PC-3 (cell line): ENCODE data around the gene ANKH. TPM values are rescaled to one million over a fixed set of nuclear protein-coding genes. Genes with fewer than 3 reads are reported as not detected.

Source experiments
- ATAC-seq: fragments of 200-7000 bp; cut with Tn5 transposase; 2 replicates; pipeline ENCODE4 v1.9.1; 2020; ENCODE audit warnings: mild to moderate bottlenecking, moderate library complexity
- BruUV-seq: library from RNA; stranded (reverse); fragments of 400-500 nt; replicated peaks from 2 replicates; lab custom pipeline; 2021; lab: Mats Ljungman, UMichigan
- CTCF ChIA-PET: fragments of 300-600 bp; sonication (Branson Sonifier 250); formaldehyde crosslinking; loops from one replicate; lab custom pipeline; 2022; ENCODE audit warnings: antibody characterized with exemption; lab: Charles Lee
- POLR2A ChIA-PET: fragments of 300-600 bp; sonication (Branson Sonifier 250); formaldehyde crosslinking; loops from one replicate; lab custom pipeline; 2022; ENCODE audit warnings: antibody characterized with exemption; ENCODE audit not compliant: unreplicated experiment; lab: Charles Lee
- DNase-seq: peaks from one replicate; pipeline ENCODE4 v3.0.0-alpha.2; 2015
- H2AFZ ChIP-seq: fragments of 300-600 bp; sonication (generic); 2 replicates; pipeline ENCODE4 v1.6.0; 2016; ENCODE audit warnings: antibody characterized with exemption, low read length
- H3F3A ChIP-seq: fragments of 300-600 bp; sonication (generic); one replicate; pipeline ENCODE4 v1.6.0; 2017; ENCODE audit warnings: antibody characterized with exemption, low read length, control low read depth, mild to moderate bottlenecking; ENCODE audit not compliant: unreplicated experiment
- H3K27ac ChIP-seq: fragments of 300-600 bp; sonication (generic); 2 replicates; pipeline ENCODE4 v1.5.1; 2016; ENCODE audit warnings: mild to moderate bottlenecking, low read length
- H3K27me3 ChIP-seq: fragments of 300-600 bp; sonication (generic); 2 replicates; pipeline ENCODE4 v1.6.1; 2016; ENCODE audit warnings: low read length, mixed read lengths
- H3K36me3 ChIP-seq: fragments of 300-600 bp; sonication (generic); 2 replicates; pipeline ENCODE4 v1.6.1; 2016; ENCODE audit warnings: low read depth, mixed run types, low read length, mixed read lengths
- H3K4me1 ChIP-seq: fragments of 300-600 bp; sonication (generic); 2 replicates; pipeline ENCODE4 v1.5.1; 2016; ENCODE audit warnings: low read length; ENCODE audit not compliant: insufficient read depth
- H3K4me2 ChIP-seq: fragments of 300-600 bp; sonication (generic); 2 replicates; pipeline ENCODE4 v1.6.0; 2016; ENCODE audit warnings: low read length
- H3K4me3 ChIP-seq: fragments of 300-600 bp; sonication (generic); 2 replicates; pipeline ENCODE4 v1.5.1; 2016; ENCODE audit warnings: mild to moderate bottlenecking, low read length, mixed read lengths
- H3K79me2 ChIP-seq: fragments of 300-600 bp; sonication (generic); 2 replicates; pipeline ENCODE4 v1.6.1; 2017; ENCODE audit warnings: low read length, mixed read lengths
- H3K9ac ChIP-seq: fragments of 300-600 bp; sonication (generic); 2 replicates; pipeline ENCODE4 v1.6.0; 2016; ENCODE audit warnings: mild to moderate bottlenecking, low read length
- H3K9me2 ChIP-seq: fragments of 300-600 bp; sonication (generic); replicated peaks from 2 replicates; pipeline ENCODE4 v1.6.1; 2016; ENCODE audit warnings: mixed run types, low read length, mixed read lengths
- H3K9me3 ChIP-seq: fragments of 300-600 bp; sonication (generic); 2 replicates; pipeline ENCODE4 v1.6.1; 2016; ENCODE audit warnings: low read length, mixed read lengths
- H4K20me1 ChIP-seq: fragments of 300-600 bp; sonication (generic); 2 replicates; pipeline ENCODE4 v1.6.1; 2016; ENCODE audit warnings: low read length, mixed read lengths
- EZH2 ChIP-seq: fragments of 300-600 bp; sonication (generic); IDR thresholded peaks from one replicate; pipeline ENCODE4 v1.6.1; 2017; ENCODE audit warnings: antibody characterized with exemption, mild to moderate bottlenecking, low read length; ENCODE audit not compliant: unreplicated experiment
- EZH2phosphoT487 ChIP-seq: fragments of 300-600 bp; sonication (generic); IDR thresholded peaks from 2 replicates; pipeline ENCODE4 v1.6.1; 2018; ENCODE audit warnings: mild to moderate bottlenecking, antibody characterized with exemption, low read length, borderline replicate concordance
- intact Hi-C: fragments of 100-400 bp; cut with micrococcal nuclease; formaldehyde crosslinking; loops from 2 replicates; pipeline ENCODE4 v1.9.0; 2023
- total RNA-seq: library from RNA; depleted of rRNA; stranded (reverse); fragments of >200 nt; gene quantifications from 2 replicates; pipeline ENCODE4 v1.2.3, GENCODE V29; 2014
- TF ChIP-seq, protein P1 (sequence below): fragments of 300-600 bp; sonication (generic); conservative IDR thresholded peaks from 2 replicates; pipeline ENCODE4 v1.5.1; 2017; ENCODE audit warnings: antibody characterized with exemption, low read depth, mild to moderate bottlenecking, low read length

Gene ANKH
- total RNA-seq, 1 experiment from 2014 or later = 11.6 TPM

DNA sequence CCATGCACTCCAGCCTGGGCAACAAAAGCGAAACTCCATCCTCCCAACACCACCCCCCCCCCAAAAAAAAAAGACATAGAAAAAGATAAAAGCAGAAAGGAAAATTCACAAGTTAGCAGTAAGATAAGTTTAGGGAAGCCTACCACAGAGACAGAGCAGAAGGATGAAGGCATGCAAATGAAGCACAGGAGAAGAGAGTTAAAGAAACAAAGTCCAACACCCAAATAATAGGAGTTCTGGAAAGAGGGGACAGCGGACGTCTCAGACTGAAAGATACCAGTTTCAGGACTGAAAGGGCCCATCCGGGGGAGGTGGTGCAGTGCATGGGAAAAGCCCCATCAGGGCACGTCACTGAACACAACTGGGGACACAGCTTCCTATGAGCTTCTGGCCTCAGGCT is 152.8 kb downstream of the ANKH start:
- ChIA-PET CTCF (interaction anchor here (0.6 kb wide), 1 partner anchor 159 kb away, joined by 4 read pairs; no protein-coding TSS in a partner anchor), POLR2A (no interaction called here)
- Histone ChIP-seq H3K9me2 (no peaks in the 10 kb centered on the region), H3K4me3 (no peak overlapping the region), H3K4me2 (no peak overlapping the region), H3K9me3 (no peaks in the 10 kb centered on the region), H4K20me1 (no peaks in the 10 kb centered on the region), H3K36me3 (no peaks in the 10 kb centered on the region), H3K4me1 (no peaks in the 10 kb centered on the region), H2AFZ (no peak overlapping the region), H3F3A (no peaks in the 10 kb centered on the region), H3K9ac (no peak overlapping the region), H3K27me3 (no peaks in the 10 kb centered on the region), H3K79me2 (no peaks in the 10 kb centered on the region), H3K27ac (no peak overlapping the region)
- BruUV-seq = no TSS peak
- no peak for TF ChIP-seq EZH2phosphoT487
- TF ChIP-seq, protein P1, sequence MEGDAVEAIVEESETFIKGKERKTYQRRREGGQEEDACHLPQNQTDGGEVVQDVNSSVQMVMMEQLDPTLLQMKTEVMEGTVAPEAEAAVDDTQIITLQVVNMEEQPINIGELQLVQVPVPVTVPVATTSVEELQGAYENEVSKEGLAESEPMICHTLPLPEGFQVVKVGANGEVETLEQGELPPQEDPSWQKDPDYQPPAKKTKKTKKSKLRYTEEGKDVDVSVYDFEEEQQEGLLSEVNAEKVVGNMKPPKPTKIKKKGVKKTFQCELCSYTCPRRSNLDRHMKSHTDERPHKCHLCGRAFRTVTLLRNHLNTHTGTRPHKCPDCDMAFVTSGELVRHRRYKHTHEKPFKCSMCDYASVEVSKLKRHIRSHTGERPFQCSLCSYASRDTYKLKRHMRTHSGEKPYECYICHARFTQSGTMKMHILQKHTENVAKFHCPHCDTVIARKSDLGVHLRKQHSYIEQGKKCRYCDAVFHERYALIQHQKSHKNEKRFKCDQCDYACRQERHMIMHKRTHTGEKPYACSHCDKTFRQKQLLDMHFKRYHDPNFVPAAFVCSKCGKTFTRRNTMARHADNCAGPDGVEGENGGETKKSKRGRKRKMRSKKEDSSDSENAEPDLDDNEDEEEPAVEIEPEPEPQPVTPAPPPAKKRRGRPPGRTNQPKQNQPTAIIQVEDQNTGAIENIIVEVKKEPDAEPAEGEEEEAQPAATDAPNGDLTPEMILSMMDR = no peak
- TF ChIP-seq EZH2 = no peak
- intact Hi-C loops = no loop called here
- DNase-seq (no peak), ATAC-seq (no peak)

DNA sequence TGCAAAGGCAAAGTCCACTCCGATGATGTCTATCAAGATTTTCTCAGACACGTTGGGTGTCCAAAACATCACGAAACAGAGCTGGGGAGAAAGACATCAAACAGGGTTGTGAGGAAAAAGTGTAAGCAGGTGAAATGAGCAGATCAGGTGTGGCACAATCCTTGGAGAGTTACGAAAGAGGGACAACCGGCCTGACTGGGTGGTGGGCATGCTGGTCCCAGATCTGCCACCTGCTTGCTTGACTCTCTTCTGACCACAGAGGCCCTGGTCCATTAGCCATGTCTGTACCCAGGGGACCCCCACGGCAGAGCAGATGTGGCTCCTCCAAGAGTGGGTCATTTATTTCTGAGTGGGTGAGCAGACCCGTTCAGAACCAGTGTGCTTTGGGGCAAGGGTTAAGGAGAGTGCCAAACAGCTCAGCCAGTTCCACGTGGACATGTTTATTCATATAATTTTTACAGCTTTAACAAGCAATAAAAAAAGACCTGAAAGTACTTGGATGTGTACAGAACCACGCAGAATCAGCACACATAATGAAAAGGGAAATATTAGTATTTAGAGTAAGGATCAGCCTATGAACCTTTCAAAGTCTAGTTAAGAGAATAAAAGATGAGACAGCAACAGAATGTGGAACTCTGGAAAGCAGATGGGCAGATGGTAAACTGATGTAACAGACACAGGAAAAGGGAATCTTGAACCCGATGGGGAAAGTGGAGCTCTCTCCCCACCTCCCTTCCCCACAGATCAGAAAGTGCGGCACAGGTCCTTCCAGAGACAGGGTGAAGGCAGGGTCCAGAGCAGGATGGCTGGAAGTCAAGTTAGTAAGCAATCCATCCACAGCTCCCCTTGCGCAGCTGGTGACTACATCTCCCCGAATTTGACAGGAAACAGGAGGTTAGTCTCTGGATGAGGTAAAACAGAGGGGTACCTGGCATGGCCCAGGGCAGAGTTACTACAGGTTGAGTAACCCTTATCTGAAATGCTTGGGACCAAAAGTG is 154.5 kb downstream of the ANKH start:
- H3K9me3 ChIP-seq = no peaks in the 10 kb centered on the region
- no TSS peak for BruUV-seq
- no peak overlapping the region for H3K9ac ChIP-seq
- no peaks in the 10 kb centered on the region for H4K20me1 ChIP-seq
- H3K36me3 ChIP-seq = peaks cover 5% of the 10 kb centered on the region; the same call in 1 of the 2 replicates
- no peak overlapping the region for H3K4me2 ChIP-seq
- ATAC-seq (peak; percentile 35; the same call in 1 of the 2 replicates), DNase-seq (no peak)
- H2AFZ ChIP-seq = no peak overlapping the region
- ChIA-PET CTCF (no interaction called here), POLR2A (no interaction called here)
- H3K79me2 ChIP-seq = no peaks in the 10 kb centered on the region
- H3K27ac ChIP-seq = no peak overlapping the region
- no peaks in the 10 kb centered on the region for H3K27me3 ChIP-seq
- H3K4me3 ChIP-seq = no peak overlapping the region
- H3F3A ChIP-seq = no peaks in the 10 kb centered on the region
- intact Hi-C loops = no loop called here
- no peak for TF ChIP-seq EZH2phosphoT487
- TF ChIP-seq, protein P1 = no peak
- TF ChIP-seq EZH2 = no peak
- no peaks in the 10 kb centered on the region for H3K4me1 ChIP-seq
- H3K9me2 ChIP-seq = no peaks in the 10 kb centered on the region

DNA sequence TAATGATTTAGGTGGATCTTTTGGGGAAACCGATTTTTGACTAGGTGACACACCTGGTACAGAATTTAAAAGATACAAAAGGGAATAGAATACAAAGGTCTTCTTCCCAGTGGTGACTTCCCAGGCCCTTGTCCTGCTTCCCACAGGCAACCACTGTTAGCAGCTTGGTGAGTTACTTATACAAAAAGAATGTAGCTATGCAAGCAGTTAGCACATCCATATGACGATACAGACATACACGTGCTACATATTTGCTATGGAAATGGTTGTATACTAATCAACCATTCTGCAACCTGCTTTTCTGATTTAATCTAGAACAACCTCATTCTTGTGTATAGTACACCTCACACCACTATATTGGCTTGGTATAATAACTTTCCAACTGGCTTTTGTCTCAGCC is 156.1 kb downstream of the ANKH start:
- Histone ChIP-seq H3K4me3 (no peak overlapping the region), H4K20me1 (no peaks in the 10 kb centered on the region), H3K9ac (no peak overlapping the region), H3K9me2 (no peaks in the 10 kb centered on the region), H2AFZ (no peak overlapping the region), H3K27me3 (no peaks in the 10 kb centered on the region), H3K27ac (no peak overlapping the region), H3K4me2 (no peak overlapping the region), H3K36me3 (peaks cover 17% of the 10 kb centered on the region; the same call in 1 of the 2 replicates), H3K4me1 (no peaks in the 10 kb centered on the region), H3K79me2 (no peaks in the 10 kb centered on the region), H3F3A (no peaks in the 10 kb centered on the region), H3K9me3 (no peaks in the 10 kb centered on the region)
- intact Hi-C loops = no loop called here
- TF ChIP-seq, protein P1 = no peak
- TF ChIP-seq EZH2 = no peak
- TF ChIP-seq EZH2phosphoT487 = no peak
- ATAC-seq (no peak), DNase-seq (no peak)
- ChIA-PET POLR2A (no interaction called here), CTCF (no interaction called here)
- no TSS peak for BruUV-seq
